BLaER1 treated with 17β-estradiol and CSF1 and Interleukin-3, amounts not matched to agents 10 nM and 100 nM (cell line): ENCODE measurements around the gene PRR16.

ENCODE experiments used
- H3K27ac ChIP-seq, 11 experiments: shearing (Covaris generic); formaldehyde crosslinking; 2 replicates each; pipeline ENCODE4 v1.8.1; 2022
- H3K27me3 ChIP-seq, 11 experiments: shearing (Covaris generic); formaldehyde crosslinking; 2 replicates each; pipeline ENCODE4 v1.8.1; 2022
- H3K36me3 ChIP-seq, 11 experiments: shearing (Covaris generic); formaldehyde crosslinking; 2 replicates each; pipeline ENCODE4 v1.8.1; 2022
- H3K4me1 ChIP-seq, 10 experiments: shearing (Covaris generic); formaldehyde crosslinking; 2 replicates each; pipeline ENCODE4 v1.8.1; 2022
- H3K4me2 ChIP-seq, 11 experiments: shearing (Covaris generic); formaldehyde crosslinking; 2 replicates each; pipeline ENCODE4 v1.8.1; 2022
- H3K4me3 ChIP-seq, 10 experiments: shearing (Covaris generic); formaldehyde crosslinking; 2 replicates each; pipeline ENCODE4 v1.8.1; 2022
- H3K9ac ChIP-seq, 11 experiments: shearing (Covaris generic); formaldehyde crosslinking; 2 replicates each; pipeline ENCODE4 v1.8.1; 2022
- H3K9me3 ChIP-seq, 11 experiments: shearing (Covaris generic); formaldehyde crosslinking; replicated peaks in 1 of 11; 2 replicates each; pipeline ENCODE4 v1.8.1; 2022
- H4K20me1 ChIP-seq, 11 experiments: shearing (Covaris generic); formaldehyde crosslinking; 2 replicates each; pipeline ENCODE4 v1.8.1; 2022
- Cebpa-rat ChIP-seq, 11 experiments: shearing (Covaris generic); IDR thresholded peaks; 2 replicates each; pipeline ENCODE4 v1.8.1; 2022

The PRR16 gene

DNA sequence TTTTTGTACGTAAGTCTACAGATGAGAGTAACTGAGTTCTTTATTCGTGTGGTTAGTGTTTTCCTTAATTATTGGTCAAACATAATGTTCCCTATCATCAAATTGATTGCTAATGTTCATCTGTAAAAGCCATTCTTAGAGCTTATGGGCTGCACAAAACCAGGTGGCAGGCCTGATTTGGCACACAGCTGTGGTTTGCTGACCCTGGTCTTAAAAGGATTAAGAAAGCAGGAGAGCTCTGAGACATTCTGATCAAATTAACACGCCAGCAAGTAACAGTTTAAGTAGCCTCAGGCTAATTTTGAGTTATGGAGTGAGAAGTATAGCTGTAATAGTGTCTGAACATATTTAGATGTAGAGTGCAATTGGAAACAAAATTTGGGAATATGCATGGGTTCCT is 63.2 kb downstream of the PRR16 start:
- Histone ChIP-seq H3K4me2 (no peak overlapping the region), H4K20me1 (no peaks in the 10 kb centered on the region), H3K27ac (no peak overlapping the region), H3K36me3 (no peaks in the 10 kb centered on the region), H3K9ac (no peak overlapping the region), H3K9me3 (no peaks in the 10 kb centered on the region), H3K4me1 (no peaks in the 10 kb centered on the region), H3K27me3 (no peaks in the 10 kb centered on the region), H3K4me3 (no peak overlapping the region)
- TF ChIP-seq Cebpa-rat (IDR thresholded peaks at IDR 0.05): no peak

DNA sequence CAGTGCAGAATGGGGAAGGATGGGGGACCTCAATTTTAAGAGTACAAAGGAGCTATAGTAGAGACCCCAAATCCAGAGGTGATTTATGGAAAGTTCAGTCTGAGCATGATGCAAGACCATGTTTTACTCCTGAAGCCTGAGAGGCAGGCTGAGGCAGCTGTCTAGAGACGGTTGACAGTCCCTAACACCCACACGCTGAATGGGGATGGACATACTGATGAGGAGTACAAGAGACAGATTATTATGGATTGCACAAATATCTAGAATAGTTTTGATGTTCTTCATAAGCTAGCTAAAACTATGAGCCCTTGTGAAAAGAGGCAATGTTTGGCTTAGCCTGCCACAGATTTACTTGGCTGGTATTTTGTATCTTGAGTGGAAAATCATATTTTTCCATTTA is 64.5 kb downstream of the PRR16 start:
- no peak overlapping the region for H3K9ac ChIP-seq
- no peaks in the 10 kb centered on the region for H3K36me3 ChIP-seq
- no peaks in the 10 kb centered on the region for H4K20me1 ChIP-seq
- no peak overlapping the region for H3K4me2 ChIP-seq
- no peak overlapping the region for H3K4me3 ChIP-seq
- no peak overlapping the region for H3K27ac ChIP-seq
- TF ChIP-seq Cebpa-rat (IDR thresholded peaks at IDR 0.05): no peak
- no peaks in the 10 kb centered on the region for H3K27me3 ChIP-seq
- no peaks in the 10 kb centered on the region for H3K9me3 ChIP-seq
- no peaks in the 10 kb centered on the region for H3K4me1 ChIP-seq

DNA sequence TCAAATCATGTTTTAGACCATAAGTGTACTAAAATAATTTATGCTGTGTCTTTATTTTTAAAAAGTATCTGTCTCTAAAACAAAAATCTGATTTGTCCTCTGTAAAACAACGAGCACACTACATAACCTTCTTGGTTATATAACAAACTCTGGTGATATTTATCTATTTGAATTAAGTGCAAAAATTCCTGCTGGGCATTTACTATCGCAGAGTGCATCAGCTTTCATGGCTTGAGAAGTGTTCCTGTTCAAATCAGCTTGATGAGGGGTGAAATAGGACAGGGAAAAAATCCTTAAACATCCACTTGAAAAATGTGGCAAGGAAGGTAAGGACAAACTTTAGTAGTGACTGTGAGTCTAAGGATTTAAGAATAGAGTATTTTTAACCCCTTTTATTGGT is 65.3 kb downstream of the PRR16 start:
- H3K9ac ChIP-seq: no peak overlapping the region
- no peak overlapping the region for H3K4me3 ChIP-seq
- H3K36me3 ChIP-seq: no peaks in the 10 kb centered on the region
- no peaks in the 10 kb centered on the region for H4K20me1 ChIP-seq
- no peaks in the 10 kb centered on the region for H3K27me3 ChIP-seq
- H3K27ac ChIP-seq: no peak overlapping the region
- H3K9me3 ChIP-seq: no peaks in the 10 kb centered on the region
- H3K4me2 ChIP-seq: no peak overlapping the region
- no peaks in the 10 kb centered on the region for H3K4me1 ChIP-seq
- TF ChIP-seq Cebpa-rat (IDR thresholded peaks at IDR 0.05): no peak

DNA sequence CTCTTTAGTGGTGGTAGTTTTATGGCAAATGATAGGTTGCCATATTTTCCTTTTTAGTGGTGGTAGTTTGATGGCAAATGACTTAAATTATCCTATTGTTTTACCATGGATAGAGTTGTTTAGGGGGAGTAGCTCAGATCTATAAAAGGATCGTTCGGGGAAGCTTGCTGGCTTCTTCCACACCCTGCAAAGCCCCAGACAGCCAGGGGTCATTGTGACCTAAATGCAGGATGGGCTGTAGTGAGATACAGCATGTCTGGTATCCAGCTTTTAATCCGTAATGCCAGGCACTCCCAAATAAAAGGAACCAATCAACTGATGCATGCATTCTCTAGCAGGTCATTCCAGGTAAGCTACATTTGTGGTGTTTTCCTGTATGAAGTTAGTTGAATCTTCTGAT is 67.1 kb downstream of the PRR16 start:
- Histone ChIP-seq H3K9me3 (no peaks in the 10 kb centered on the region), H3K4me3 (no peak overlapping the region), H3K4me1 (no peaks in the 10 kb centered on the region), H3K36me3 (no peaks in the 10 kb centered on the region), H3K27ac (no peak overlapping the region), H3K27me3 (no peaks in the 10 kb centered on the region), H3K4me2 (no peak overlapping the region), H4K20me1 (no peaks in the 10 kb centered on the region), H3K9ac (no peak overlapping the region)
- no peak for TF ChIP-seq Cebpa-rat (IDR thresholded peaks at IDR 0.05)

DNA sequence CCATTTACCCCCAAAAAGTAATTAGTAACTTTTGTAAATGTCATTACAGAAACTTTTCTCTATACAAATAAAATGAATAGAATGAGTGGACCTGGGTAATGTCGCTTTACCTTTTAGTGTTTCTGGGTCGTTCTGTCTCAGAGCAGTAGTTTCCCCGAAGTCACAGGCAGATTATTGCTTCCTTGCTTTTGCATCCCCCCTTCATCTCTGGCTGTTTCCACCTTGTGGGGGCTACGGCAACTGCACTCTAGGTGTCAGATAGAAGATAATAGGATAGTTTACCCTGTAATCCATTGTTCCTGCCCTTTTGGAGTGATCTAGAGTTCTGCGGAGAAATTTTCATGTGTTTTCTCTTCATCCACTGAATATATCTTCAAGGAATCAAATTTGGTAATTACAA is 68.7 kb downstream of the PRR16 start:
- Histone ChIP-seq H3K4me1 (no peaks in the 10 kb centered on the region), H3K9me3 (peaks cover 0 to 8% (median 0%) of the 10 kb centered on the region in 11 experiments; a peak in 5 of 22 replicates), H3K4me3 (no peak overlapping the region), H3K27ac (no peak overlapping the region), H3K27me3 (no peaks in the 10 kb centered on the region), H4K20me1 (no peaks in the 10 kb centered on the region), H3K9ac (no peak overlapping the region), H3K4me2 (no peak overlapping the region), H3K36me3 (no peaks in the 10 kb centered on the region)
- TF ChIP-seq Cebpa-rat (IDR thresholded peaks at IDR 0.05): no peak

DNA sequence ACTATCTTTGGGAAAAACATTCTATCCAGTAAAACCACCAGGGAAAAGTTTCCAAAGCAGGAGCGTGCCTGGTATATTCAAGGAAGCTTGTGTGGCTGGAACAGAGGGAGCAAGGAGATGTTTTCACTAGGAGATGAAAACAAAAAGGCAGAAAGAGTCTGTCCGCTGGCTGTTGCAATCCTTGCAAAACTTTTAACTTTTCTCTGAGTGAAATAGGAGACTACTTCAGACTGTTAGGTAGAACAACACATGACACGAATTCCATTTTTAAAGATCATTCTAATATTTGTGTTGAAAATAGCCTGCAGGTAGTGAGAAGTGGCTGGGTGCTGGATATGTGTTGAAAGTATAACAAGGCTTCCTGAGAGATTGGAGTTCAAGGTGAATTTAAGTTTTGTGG is 69.5 kb downstream of the PRR16 start:
- Histone ChIP-seq H3K27ac (no peak overlapping the region), H3K4me2 (no peak overlapping the region), H3K4me3 (no peak overlapping the region), H3K27me3 (no peaks in the 10 kb centered on the region), H3K4me1 (no peaks in the 10 kb centered on the region), H3K9me3 (peaks cover 0 to 8% (median 0%) of the 10 kb centered on the region in 11 experiments; a peak in 6 of 22 replicates), H4K20me1 (no peaks in the 10 kb centered on the region), H3K9ac (no peak overlapping the region), H3K36me3 (no peaks in the 10 kb centered on the region)
- no peak for TF ChIP-seq Cebpa-rat (IDR thresholded peaks at IDR 0.05)

DNA sequence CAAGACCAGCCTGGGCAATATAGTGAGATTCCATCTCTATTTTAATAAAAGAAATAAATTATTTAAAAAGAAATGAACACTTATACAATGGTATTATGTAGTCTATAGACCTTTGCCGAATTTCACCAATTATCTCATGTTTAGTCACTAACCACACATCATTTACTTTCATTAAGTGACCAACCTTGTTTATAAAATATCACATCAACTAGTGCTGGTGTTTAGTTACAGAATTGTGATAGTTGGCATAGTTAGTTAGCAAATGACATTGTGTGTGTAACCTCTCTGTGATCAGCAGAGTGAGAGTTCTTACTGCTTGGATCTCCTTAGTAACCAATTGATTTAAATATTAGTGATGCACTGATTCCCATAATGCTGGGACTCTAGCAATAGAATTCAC is 71.8 kb downstream of the PRR16 start:
- no peak overlapping the region for H3K9ac ChIP-seq
- peaks cover 0 to 10% (median 4%) of the 10 kb centered on the region in 10 experiments; a peak in 12 of 20 replicates for H3K4me1 ChIP-seq
- peaks cover 0 to 8% (median 0%) of the 10 kb centered on the region in 11 experiments; a peak in 6 of 22 replicates for H3K9me3 ChIP-seq
- no peaks in the 10 kb centered on the region for H3K36me3 ChIP-seq
- H3K4me3 ChIP-seq: no peak overlapping the region
- H3K4me2 ChIP-seq: no peak overlapping the region
- H3K27me3 ChIP-seq: no peaks in the 10 kb centered on the region
- no peaks in the 10 kb centered on the region for H4K20me1 ChIP-seq
- TF ChIP-seq Cebpa-rat (IDR thresholded peaks at IDR 0.05): no peak
- H3K27ac ChIP-seq: no peak overlapping the region

DNA sequence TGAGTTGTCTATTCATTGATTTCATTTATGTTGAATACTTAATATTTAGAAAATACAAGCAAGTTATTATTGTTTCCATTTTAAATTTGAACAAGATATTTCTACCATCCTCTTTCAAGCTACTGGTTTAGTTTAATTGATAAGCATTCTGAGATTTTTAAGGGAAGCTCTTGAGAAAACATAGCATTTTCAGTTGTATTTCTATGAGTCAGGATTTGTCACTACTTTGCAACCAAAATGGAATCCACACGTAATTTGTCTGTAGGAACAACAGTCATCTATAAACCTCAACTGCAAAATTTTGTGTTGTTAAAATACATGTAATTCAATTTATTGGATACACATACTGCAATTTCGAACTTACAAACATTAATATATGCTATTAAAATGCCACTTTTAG is 74.0 kb downstream of the PRR16 start:
- Histone ChIP-seq H3K36me3 (no peaks in the 10 kb centered on the region), H3K4me1 (peaks cover 10 to 32% (median 16%) of the 10 kb centered on the region in 10 experiments), H4K20me1 (no peaks in the 10 kb centered on the region), H3K9me3 (peaks cover 0 to 8% (median 0%) of the 10 kb centered on the region in 11 experiments; a peak in 6 of 22 replicates), H3K27ac (no peak overlapping the region), H3K4me3 (no peak overlapping the region), H3K27me3 (no peaks in the 10 kb centered on the region), H3K9ac (no peak overlapping the region), H3K4me2 (no peak overlapping the region)
- no peak for TF ChIP-seq Cebpa-rat (IDR thresholded peaks at IDR 0.05)

DNA sequence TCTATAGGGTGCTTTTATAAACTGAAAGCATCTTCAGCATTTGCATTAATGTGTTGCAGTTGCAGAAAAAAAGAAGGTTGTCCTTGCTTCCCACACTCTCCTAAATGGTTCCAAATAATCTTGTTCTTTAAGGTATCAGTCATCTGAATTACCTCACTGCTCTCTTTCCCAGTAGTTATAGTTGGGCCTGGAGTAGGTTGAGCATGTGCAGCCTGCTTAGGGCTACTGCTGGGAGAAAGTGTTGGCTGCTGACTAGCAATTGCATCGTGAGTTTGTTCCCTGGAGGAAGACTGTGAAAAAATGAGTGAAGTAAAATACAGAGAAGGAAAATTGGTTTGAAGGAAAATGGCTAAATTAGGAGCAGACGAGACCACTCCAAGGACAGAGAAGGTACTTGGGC is 74.5 kb downstream of the PRR16 start:
- Histone ChIP-seq H3K4me1 (peaks cover 10 to 32% (median 16%) of the 10 kb centered on the region in 10 experiments), H3K4me3 (no peak overlapping the region), H4K20me1 (no peaks in the 10 kb centered on the region), H3K4me2 (no peak overlapping the region), H3K27ac (no peak overlapping the region), H3K9ac (no peak overlapping the region), H3K27me3 (no peaks in the 10 kb centered on the region), H3K9me3 (peaks cover 0 to 8% (median 0%) of the 10 kb centered on the region in 11 experiments; a peak in 6 of 22 replicates), H3K36me3 (no peaks in the 10 kb centered on the region)
- TF ChIP-seq Cebpa-rat (IDR thresholded peaks at IDR 0.05): no peak

DNA sequence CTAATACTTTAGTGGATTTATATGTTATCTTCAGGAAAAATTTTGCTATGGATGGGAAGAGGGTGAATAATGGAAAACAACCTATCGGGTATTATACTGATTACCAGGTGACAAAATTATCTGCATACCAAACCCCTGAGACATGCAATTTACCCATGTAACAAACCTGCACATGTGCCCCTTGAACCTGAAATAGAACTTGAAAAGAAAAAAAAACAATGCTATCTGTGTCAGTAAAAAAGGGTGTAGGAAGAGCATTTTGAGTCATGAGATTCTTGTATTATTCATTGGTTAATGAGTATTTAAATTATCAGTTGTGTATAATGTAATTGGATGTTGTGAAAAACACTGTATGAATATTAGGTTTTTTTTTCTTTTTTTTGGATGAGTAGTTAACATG is 75.4 kb downstream of the PRR16 start:
- Histone ChIP-seq H3K4me3 (no peak overlapping the region), H3K4me1 (peaks cover 10 to 32% (median 16%) of the 10 kb centered on the region in 10 experiments), H4K20me1 (no peaks in the 10 kb centered on the region), H3K9me3 (peaks cover 0 to 8% (median 0%) of the 10 kb centered on the region in 11 experiments; a peak in 6 of 22 replicates), H3K27me3 (no peaks in the 10 kb centered on the region), H3K9ac (no peak overlapping the region), H3K36me3 (no peaks in the 10 kb centered on the region), H3K4me2 (no peak overlapping the region), H3K27ac (no peak overlapping the region)
- no peak for TF ChIP-seq Cebpa-rat (IDR thresholded peaks at IDR 0.05)
